H1 (cell line): ENCODE results near the gene SND1. TPM values are rescaled to one million over a fixed set of nuclear protein-coding genes. Genes with fewer than 3 reads are reported as not detected.

ENCODE experiments used
- FOSL1 ChIP-seq: IDR thresholded peaks from 2 replicates; pipeline ENCODE4 v1.6.1; 2011; ENCODE audit warnings: mild to moderate bottlenecking, low read depth, low read length, moderate library complexity; ENCODE audit not compliant: insufficient read depth
- NRF1 ChIP-seq: IDR thresholded peaks from 2 replicates; pipeline ENCODE4 v1.6.1; 2011; ENCODE audit warnings: mild to moderate bottlenecking, low read depth, low read length, improper control_type of control experiment
- POLR2AphosphoS5 ChIP-seq: IDR thresholded peaks from 2 replicates; pipeline ENCODE4 v1.6.1; 2011; ENCODE audit warnings: low read depth, low read length
- YY1 ChIP-seq: IDR thresholded peaks from 2 replicates; pipeline ENCODE4 v1.6.1; 2011; ENCODE audit warnings: low read depth, mild to moderate bottlenecking, low read length
- polyA plus RNA-seq, 7 experiments: library from polyadenylated mRNA; depleted of rRNA in 3 of 7; stranded (reverse) in 5 of 7; unstranded in 2 of 7; fragments of >200 nt in 5 of 7; fragments of 200-250 nt in 2 of 7; gene quantifications; 1 replicate in 5 of 7; 2 replicates in 1 of 7; 4 replicates in 1 of 7; pipeline versions ENCODE4 v1.2.1 to v1.2.3, GENCODE V29; 2011 to 2013; ENCODE audit warnings: missing spikeins in 2 of 7, mixed read lengths in 2 of 7
- total RNA-seq: library from RNA; stranded (reverse); fragmentation: NEBNext Ultra II Directional; extraction: Animal tissue kit (Norgen Biotek cat#: 25700); gene quantifications from 2 replicates; pipeline ENCODE4 v1.2.1, GENCODE V29; 2021

Gene SND1
- total and polyA plus RNA-seq, 2 of the 8 experiments (the other 6 are each of a cell fraction or from before 2014, with no cell fraction given), result 122 to 290 TPM

- TF ChIP-seq YY1, result no peak
- no peak for TF ChIP-seq FOSL1
- peak; percentile 55; the same call in 1 of the 2 replicates for TF ChIP-seq POLR2AphosphoS5
- TF ChIP-seq NRF1, result no peak
Measured at GRCh38 chr7:128103498-128104107, 451.6 kb downstream of the SND1 start (continued).
